Measurements from ENCODE around the gene ADCYAP1R1.

GRCh38 chr7:31036924-31037323 is 15.2 kb upstream of the ADCYAP1R1 start:
- TF ChIP-seq POLR2AphosphoS5 (IDR thresholded peaks at IDR 0.05) (no peak), POLR2A (IDR thresholded peaks at IDR 0.05) (no peak), CTCF (IDR thresholded peaks at IDR 0.05) (no peak)
